IPS-11a (cell line): ENCODE data around the gene ADAMTS6.

Source experiments
- H3K4me3 ChIP-seq: one replicate; pipeline ENCODE4 v1.5.1; 2013; ENCODE audit warnings: low read depth, low read length, control low read depth

Gene ADAMTS6

GRCh38 chr5:65290677-65291076, 191.0 kb downstream of the ADAMTS6 start:
- no peak overlapping the region for H3K4me3 ChIP-seq

GRCh38 chr5:65288657-65289056, 193.1 kb downstream of the ADAMTS6 start:
- H3K4me3 ChIP-seq = no peak overlapping the region

GRCh38 chr5:65279603-65280002, 202.1 kb downstream of the ADAMTS6 start:
- H3K4me3 ChIP-seq = no peak overlapping the region

GRCh38 chr5:65276178-65276890, 205.4 kb downstream of the ADAMTS6 start:
- no peak overlapping the region for H3K4me3 ChIP-seq

GRCh38 chr5:65271906-65272305, 209.8 kb downstream of the ADAMTS6 start:
- no peak overlapping the region for H3K4me3 ChIP-seq

- H3K4me3 ChIP-seq = no peak overlapping the region
Observed at GRCh38 chr5:65268525-65268924, 213.2 kb downstream of the ADAMTS6 start.

GRCh38 chr5:65264420-65264819, 217.3 kb downstream of the ADAMTS6 start:
- no peak overlapping the region for H3K4me3 ChIP-seq

- H3K4me3 ChIP-seq = no peak overlapping the region
Observed at GRCh38 chr5:65263321-65263720, 218.4 kb downstream of the ADAMTS6 start.

GRCh38 chr5:65262649-65263059, 219.1 kb downstream of the ADAMTS6 start:
- no peak overlapping the region for H3K4me3 ChIP-seq

- no peak overlapping the region for H3K4me3 ChIP-seq
Observed at GRCh38 chr5:65262096-65262495, 219.6 kb downstream of the ADAMTS6 start.

- H3K4me3 ChIP-seq = no peak overlapping the region
Observed at GRCh38 chr5:65261499-65261898, 220.2 kb downstream of the ADAMTS6 start.

- H3K4me3 ChIP-seq = no peak overlapping the region
Observed at GRCh38 chr5:65255294-65255693, 226.4 kb downstream of the ADAMTS6 start.

- H3K4me3 ChIP-seq = no peak overlapping the region
Observed at GRCh38 chr5:65252977-65253376, 228.7 kb downstream of the ADAMTS6 start.

GRCh38 chr5:65248896-65249295, 232.8 kb downstream of the ADAMTS6 start:
- H3K4me3 ChIP-seq = no peak overlapping the region

- H3K4me3 ChIP-seq = no peak overlapping the region
Observed at GRCh38 chr5:65247594-65247993, 234.1 kb downstream of the ADAMTS6 start.

- no peak overlapping the region for H3K4me3 ChIP-seq
Observed at GRCh38 chr5:65246741-65247140, 235.0 kb downstream of the ADAMTS6 start.

GRCh38 chr5:65244031-65244430, 237.7 kb downstream of the ADAMTS6 start:
- H3K4me3 ChIP-seq = no peak overlapping the region

- no peak overlapping the region for H3K4me3 ChIP-seq
Observed at GRCh38 chr5:65243161-65243560, 238.6 kb downstream of the ADAMTS6 start.

- no peak overlapping the region for H3K4me3 ChIP-seq
Observed at GRCh38 chr5:65229841-65230240, 251.9 kb downstream of the ADAMTS6 start.

GRCh38 chr5:65213921-65214525, 267.7 kb downstream of the ADAMTS6 start:
- H3K4me3 ChIP-seq = no peak overlapping the region

- no peak overlapping the region for H3K4me3 ChIP-seq
Observed at GRCh38 chr5:65209341-65209740, 272.4 kb downstream of the ADAMTS6 start.

GRCh38 chr5:65204966-65205365, 276.8 kb downstream of the ADAMTS6 start:
- no peak overlapping the region for H3K4me3 ChIP-seq

GRCh38 chr5:65203746-65204145, 278.0 kb downstream of the ADAMTS6 start:
- H3K4me3 ChIP-seq = no peak overlapping the region
